Stomach (tissue), 9 donors: ENCODE measurements around the gene KCNIP3. TPM values are rescaled to one million over a fixed set of nuclear protein-coding genes. Genes with fewer than 3 reads are reported as not detected.

Experiments
- DNase-seq, 2 donors: peaks; one replicate each; pipeline versions ENCODE4 v3.0.0 to v3.0.0-alpha.2; 2013 to 2019
- H3K27ac ChIP-seq, 5 donors: fragments of 200-600 bp in 4 of 5; sonication (generic) in 4 of 5; one replicate each; pipeline ENCODE4 v1.5.1; 2013 to 2019; ENCODE audit warnings: mild to moderate bottlenecking in 1 of 5, moderate library complexity in 1 of 5
- H3K27me3 ChIP-seq, 3 donors: fragments of 200-600 bp; sonication (generic); one replicate each; pipeline ENCODE4 v1.5.1; 2017 to 2019; ENCODE audit warnings: mixed run types in 1 of 3
- H3K36me3 ChIP-seq, 4 donors: fragments of 200-600 bp; sonication (generic); 1 replicate in 3 of 4; 2 replicates in 1 of 4; pipeline ENCODE4 v1.5.1; 2016 to 2019
- H3K4me1 ChIP-seq, 4 donors: fragments of 200-600 bp; sonication (generic); one replicate each; pipeline ENCODE4 v1.5.1; 2016 to 2019
- H3K4me3 ChIP-seq, 4 donors: fragments of 200-600 bp; sonication (generic) in 3 of 4; one replicate each; pipeline ENCODE4 v1.5.1; 2016 to 2019; ENCODE audit warnings: mild to moderate bottlenecking in 1 of 4
- H3K9me3 ChIP-seq, 4 donors: fragments of 200-600 bp; sonication (generic); one replicate each; pipeline ENCODE4 v1.5.1; 2016 to 2019
- EP300 ChIP-seq: sonication (generic); formaldehyde crosslinking; IDR thresholded peaks from one replicate; pipeline ENCODE4 v1.6.1; 2017; ENCODE audit warnings: antibody characterized with exemption
- POLR2A ChIP-seq, 4 donors: fragments of 450-650 bp; IDR thresholded peaks; one replicate each; pipeline ENCODE4 v1.6.1; 2016; ENCODE audit warnings: antibody characterized with exemption in 4 of 4, control low read depth in 2 of 4, mild to moderate bottlenecking in 1 of 4, moderate library complexity in 1 of 4
- POLR2AphosphoS5 ChIP-seq, 3 donors: sonication (generic); formaldehyde crosslinking; IDR thresholded peaks; one replicate each; pipeline ENCODE4 v1.6.1; 2016; ENCODE audit warnings: antibody characterized with exemption in 3 of 3
- WGBS, 5 donors: extraction: QIAGEN DNeasy Blood & Tissue Kit in 3 of 5; methylation state at CpG; one replicate each; pipeline versions ENCODE4 v1.1.5 to v1.1.7; 2013 to 2018; 5-methylcytosine and 5-hydroxymethylcytosine counted together
- intact Hi-C: fragments of 100-400 bp; cut with DNase I; formaldehyde crosslinking; loops from one replicate; pipeline ENCODE4 v1.15.1; 2023; ENCODE audit warnings: low total_unique reads
- polyA plus RNA-seq, 3 donors: library from polyadenylated mRNA; stranded (reverse); fragments of 200-250 nt; gene quantifications; one replicate each; pipeline ENCODE4 v1.2.3, GENCODE V29; 2013
- total RNA-seq, 5 donors: library from RNA; depleted of rRNA; stranded (reverse); fragments of >200 nt; gene quantifications; one replicate each; pipeline versions ENCODE4 v1.1.0 to v1.2.3, GENCODE V29; 2014 to 2016
- TF ChIP-seq, protein P1 (sequence below), 7 experiments: fragments of 450-650 bp in 4 of 7; fragments of 200-600 bp in 3 of 7; sonication (generic) in 3 of 7; IDR thresholded peaks; one replicate each; pipeline ENCODE4 v1.5.1; 2016 to 2019; ENCODE audit warnings: antibody characterized with exemption in 7 of 7, control low read depth in 2 of 7, mild to moderate bottlenecking in 1 of 7
- donor health status: healthy with polysubstance abuse.
- donor health status: Bipolar disorder and iron deficiency.
- donor health status: healthy.

KCNIP3 gene
- total and polyA plus RNA-seq, 8 donors, result 1.3 to 4.4 (median 2.7) TPM; not detected in 2

DNA sequence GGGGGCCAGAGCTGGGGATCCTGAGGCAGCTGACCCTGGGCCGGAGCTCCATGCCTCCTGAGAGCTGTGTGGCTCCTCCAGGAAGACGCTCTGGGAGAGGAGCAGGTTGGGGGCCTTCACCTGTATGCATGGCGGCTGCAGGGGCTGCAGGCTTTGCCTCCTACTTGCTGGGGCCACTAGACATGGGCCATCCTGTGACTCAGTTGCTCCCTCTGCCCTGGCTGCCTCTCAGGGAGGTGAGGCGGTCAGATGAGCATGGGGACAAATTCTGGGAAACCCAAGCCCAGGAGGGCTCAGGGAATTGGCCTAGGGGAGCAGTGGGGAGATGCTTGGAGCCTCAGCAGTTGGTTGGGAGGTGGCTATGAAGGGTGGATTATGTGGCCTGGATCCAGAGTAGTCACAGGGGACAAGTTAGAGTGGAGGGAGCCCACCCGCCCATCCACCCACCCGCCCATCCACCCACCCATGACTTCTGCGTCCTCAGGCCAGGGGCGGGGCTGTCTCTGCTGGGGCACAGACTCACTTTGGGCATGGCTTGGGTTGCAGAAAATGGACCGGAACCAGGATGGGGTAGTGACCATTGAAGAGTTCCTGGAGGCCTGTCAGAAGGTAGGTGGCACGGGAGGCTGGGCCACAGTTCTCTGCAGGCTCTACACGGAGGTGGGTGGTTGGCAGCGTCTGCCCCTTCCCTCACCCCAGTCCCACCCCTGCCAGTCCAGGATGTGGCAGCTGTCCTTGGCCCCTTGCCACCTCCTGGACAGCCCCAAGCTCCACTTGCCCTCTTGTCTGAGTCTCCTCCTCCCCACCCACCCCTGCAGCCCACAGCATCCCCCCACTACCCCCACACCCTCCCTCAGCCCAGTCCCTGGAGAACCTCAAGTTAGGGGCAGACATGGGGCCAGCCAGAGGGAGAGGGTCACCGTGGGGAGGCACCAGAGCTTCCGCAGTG is 85.8 kb downstream of the KCNIP3 start:
- 82 to 89% (median 87%) methylated on average over 13 to 14 of the region's 14 CpGs for WGBS, 5 donors
- Histone ChIP-seq H3K27ac (no peak overlapping the region), H3K9me3 (no peaks in the 10 kb centered on the region), H3K4me1 (peaks cover 6 to 10% (median 8%) of the 10 kb centered on the region in 4 donors), H3K4me3 (no peak overlapping the region), H3K27me3 (peaks cover 0 to 3% (median 0%) of the 10 kb centered on the region in 3 donors), H3K36me3 (peaks cover 0 to 2% (median 0%) of the 10 kb centered on the region in 4 donors)
- intact Hi-C loops, result no loop called here
- TF ChIP-seq POLR2A (IDR thresholded peaks at IDR 0.05) (no peak), POLR2AphosphoS5 (IDR thresholded peaks at IDR 0.05) (no peak), EP300 (no peak)
- TF ChIP-seq, protein P1, sequence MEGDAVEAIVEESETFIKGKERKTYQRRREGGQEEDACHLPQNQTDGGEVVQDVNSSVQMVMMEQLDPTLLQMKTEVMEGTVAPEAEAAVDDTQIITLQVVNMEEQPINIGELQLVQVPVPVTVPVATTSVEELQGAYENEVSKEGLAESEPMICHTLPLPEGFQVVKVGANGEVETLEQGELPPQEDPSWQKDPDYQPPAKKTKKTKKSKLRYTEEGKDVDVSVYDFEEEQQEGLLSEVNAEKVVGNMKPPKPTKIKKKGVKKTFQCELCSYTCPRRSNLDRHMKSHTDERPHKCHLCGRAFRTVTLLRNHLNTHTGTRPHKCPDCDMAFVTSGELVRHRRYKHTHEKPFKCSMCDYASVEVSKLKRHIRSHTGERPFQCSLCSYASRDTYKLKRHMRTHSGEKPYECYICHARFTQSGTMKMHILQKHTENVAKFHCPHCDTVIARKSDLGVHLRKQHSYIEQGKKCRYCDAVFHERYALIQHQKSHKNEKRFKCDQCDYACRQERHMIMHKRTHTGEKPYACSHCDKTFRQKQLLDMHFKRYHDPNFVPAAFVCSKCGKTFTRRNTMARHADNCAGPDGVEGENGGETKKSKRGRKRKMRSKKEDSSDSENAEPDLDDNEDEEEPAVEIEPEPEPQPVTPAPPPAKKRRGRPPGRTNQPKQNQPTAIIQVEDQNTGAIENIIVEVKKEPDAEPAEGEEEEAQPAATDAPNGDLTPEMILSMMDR (IDR thresholded peaks at IDR 0.05), result no peak
- no peak for DNase-seq

DNA sequence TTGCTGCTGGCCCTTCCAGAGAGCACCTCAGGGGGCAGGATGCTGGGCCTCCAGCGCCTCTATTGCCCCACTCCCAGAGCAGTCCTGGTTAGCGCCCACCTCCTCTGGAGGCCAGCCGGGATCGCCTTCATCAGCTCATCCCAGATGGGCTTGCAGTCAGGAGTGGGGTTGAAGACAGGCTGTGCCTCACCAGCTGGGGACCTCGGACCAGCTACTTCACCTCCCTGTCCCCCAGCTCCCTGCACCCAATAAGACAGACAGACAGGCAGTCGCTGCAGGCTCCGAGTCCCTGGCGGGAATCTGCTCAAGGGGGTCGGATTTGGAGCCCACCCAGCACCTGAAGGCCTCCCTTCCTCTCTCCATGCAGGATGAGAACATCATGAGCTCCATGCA is 86.5 kb downstream of the KCNIP3 start:
- no peak overlapping the region for H3K4me3 ChIP-seq
- H3K36me3 ChIP-seq, result no peaks in the 10 kb centered on the region
- peaks cover 0 to 7% (median 3%) of the 10 kb centered on the region in 3 donors for H3K27me3 ChIP-seq
- no peaks in the 10 kb centered on the region for H3K9me3 ChIP-seq
- WGBS, 5 donors, result 82 to 95% (median 92%) methylated on average over 8 to 9 of the region's 9 CpGs
- no peak for TF ChIP-seq POLR2A (IDR thresholded peaks at IDR 0.05)
- TF ChIP-seq EP300, result no peak
- no peak for TF ChIP-seq POLR2AphosphoS5 (IDR thresholded peaks at IDR 0.05)
- TF ChIP-seq, protein P1 (IDR thresholded peaks at IDR 0.05), result no peak
- intact Hi-C loops, result no loop called here
- peak in 1 of 2 donors; percentile 20 for DNase-seq
- no peak overlapping the region for H3K27ac ChIP-seq
- H3K4me1 ChIP-seq, result peaks cover 6 to 10% (median 8%) of the 10 kb centered on the region in 4 donors

DNA sequence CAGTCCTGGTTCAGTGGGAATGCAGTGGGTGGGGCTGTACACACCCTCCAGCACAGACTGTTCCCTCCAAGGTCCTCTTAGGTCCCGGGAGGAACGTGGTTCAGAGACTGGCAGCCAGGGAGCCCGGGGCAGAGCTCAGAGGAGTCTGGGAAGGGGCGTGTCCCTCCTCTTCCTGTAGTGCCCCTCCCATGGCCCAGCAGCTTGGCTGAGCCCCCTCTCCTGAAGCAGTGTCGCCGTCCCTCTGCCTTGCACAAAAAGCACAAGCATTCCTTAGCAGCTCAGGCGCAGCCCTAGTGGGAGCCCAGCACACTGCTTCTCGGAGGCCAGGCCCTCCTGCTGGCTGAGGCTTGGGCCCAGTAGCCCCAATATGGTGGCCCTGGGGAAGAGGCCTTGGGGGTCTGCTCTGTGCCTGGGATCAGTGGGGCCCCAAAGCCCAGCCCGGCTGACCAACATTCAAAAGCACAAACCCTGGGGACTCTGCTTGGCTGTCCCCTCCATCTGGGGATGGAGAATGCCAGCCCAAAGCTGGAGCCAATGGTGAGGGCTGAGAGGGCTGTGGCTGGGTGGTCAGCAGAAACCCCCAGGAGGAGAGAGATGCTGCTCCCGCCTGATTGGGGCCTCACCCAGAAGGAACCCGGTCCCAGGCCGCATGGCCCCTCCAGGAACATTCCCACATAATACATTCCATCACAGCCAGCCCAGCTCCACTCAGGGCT is 87.9 kb downstream of the KCNIP3 start:
- peak; percentile 25 to 51 for DNase-seq
- no peak overlapping the region for H3K27ac ChIP-seq
- H3K9me3 ChIP-seq, result no peaks in the 10 kb centered on the region
- intact Hi-C loops, result no loop called here
- H3K36me3 ChIP-seq, result no peaks in the 10 kb centered on the region
- TF ChIP-seq POLR2AphosphoS5 (IDR thresholded peaks at IDR 0.05) (no peak), POLR2A (IDR thresholded peaks at IDR 0.05) (no peak), EP300 (no peak)
- TF ChIP-seq, protein P1 (IDR thresholded peaks at IDR 0.05), result no peak
- no peak overlapping the region for H3K4me3 ChIP-seq
- H3K4me1 ChIP-seq, result peaks cover 6 to 22% (median 15%) of the 10 kb centered on the region in 4 donors
- 51 to 61% (median 57%) methylated on average over 10 to 12 of the region's 12 CpGs for WGBS, 5 donors
- peaks cover 0 to 11% (median 3%) of the 10 kb centered on the region in 3 donors for H3K27me3 ChIP-seq

DNA sequence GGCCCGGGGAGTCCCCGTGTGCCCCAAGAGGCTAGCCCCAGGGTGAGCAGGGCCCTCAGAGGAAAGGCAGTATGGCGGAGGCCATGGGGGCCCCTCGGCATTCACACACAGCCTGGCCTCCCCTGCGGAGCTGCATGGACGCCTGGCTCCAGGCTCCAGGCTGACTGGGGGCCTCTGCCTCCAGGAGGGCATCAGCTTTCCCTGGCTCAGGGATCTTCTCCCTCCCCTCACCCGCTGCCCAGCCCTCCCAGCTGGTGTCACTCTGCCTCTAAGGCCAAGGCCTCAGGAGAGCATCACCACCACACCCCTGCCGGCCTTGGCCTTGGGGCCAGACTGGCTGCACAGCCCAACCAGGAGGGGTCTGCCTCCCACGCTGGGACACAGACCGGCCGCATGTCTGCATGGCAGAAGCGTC is 88.4 kb downstream of the KCNIP3 start:
- Histone ChIP-seq H3K4me1 (peaks cover 6 to 22% (median 15%) of the 10 kb centered on the region in 4 donors), H3K4me3 (no peak overlapping the region), H3K27ac (no peak overlapping the region), H3K27me3 (peaks cover 0 to 11% (median 3%) of the 10 kb centered on the region in 3 donors), H3K36me3 (no peaks in the 10 kb centered on the region), H3K9me3 (no peaks in the 10 kb centered on the region)
- DNase-seq, result peak in 1 of 2 donors; percentile 21
- intact Hi-C loops, result no loop called here
- WGBS, 5 donors, result 83 to 96% (median 91%) methylated on average over 8 to 12 of the region's 12 CpGs
- TF ChIP-seq POLR2AphosphoS5 (IDR thresholded peaks at IDR 0.05), result no peak
- TF ChIP-seq EP300, result no peak
- TF ChIP-seq, protein P1 (IDR thresholded peaks at IDR 0.05), result no peak
- no peak for TF ChIP-seq POLR2A (IDR thresholded peaks at IDR 0.05)
